ENCODE results near the gene LRPPRC. TPM values are rescaled to one million over a fixed set of nuclear protein-coding genes. Genes with fewer than 3 reads are reported as not detected.

The LRPPRC gene
- polyA plus RNA-seq, 1 experiment: 86.9 TPM

DNA sequence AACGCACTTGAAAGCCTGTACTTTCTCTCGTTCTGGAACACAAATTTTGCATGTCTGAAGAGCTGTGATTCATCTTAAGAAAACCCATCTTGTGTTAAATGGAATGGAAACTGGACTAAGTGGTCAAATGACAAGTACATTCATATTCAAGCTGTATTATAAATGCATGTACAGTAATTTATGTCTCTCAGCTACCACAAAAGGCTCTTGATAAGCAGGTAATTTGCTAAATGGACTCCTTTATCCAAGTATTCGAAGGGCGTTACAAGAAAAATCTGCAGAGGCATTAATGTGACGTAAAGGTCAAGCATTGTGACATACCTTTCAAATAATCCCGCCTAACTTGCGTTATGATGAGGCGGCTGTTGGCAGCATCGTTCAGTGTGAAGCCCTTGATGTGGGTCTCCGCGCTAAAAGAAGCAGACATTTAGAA, 90.4 kb downstream of the LRPPRC start:
- TF ChIP-seq, protein P1, sequence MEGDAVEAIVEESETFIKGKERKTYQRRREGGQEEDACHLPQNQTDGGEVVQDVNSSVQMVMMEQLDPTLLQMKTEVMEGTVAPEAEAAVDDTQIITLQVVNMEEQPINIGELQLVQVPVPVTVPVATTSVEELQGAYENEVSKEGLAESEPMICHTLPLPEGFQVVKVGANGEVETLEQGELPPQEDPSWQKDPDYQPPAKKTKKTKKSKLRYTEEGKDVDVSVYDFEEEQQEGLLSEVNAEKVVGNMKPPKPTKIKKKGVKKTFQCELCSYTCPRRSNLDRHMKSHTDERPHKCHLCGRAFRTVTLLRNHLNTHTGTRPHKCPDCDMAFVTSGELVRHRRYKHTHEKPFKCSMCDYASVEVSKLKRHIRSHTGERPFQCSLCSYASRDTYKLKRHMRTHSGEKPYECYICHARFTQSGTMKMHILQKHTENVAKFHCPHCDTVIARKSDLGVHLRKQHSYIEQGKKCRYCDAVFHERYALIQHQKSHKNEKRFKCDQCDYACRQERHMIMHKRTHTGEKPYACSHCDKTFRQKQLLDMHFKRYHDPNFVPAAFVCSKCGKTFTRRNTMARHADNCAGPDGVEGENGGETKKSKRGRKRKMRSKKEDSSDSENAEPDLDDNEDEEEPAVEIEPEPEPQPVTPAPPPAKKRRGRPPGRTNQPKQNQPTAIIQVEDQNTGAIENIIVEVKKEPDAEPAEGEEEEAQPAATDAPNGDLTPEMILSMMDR (IDR thresholded peaks at IDR 0.05; ENCODE audit: low read depth, low read length): no peak
- no peaks in the 10 kb centered on the region for H3K27me3 ChIP-seq (ENCODE audit: control insufficient read depth, insufficient read depth, low read length)
- no peak overlapping the region for H3K27ac ChIP-seq (ENCODE audit: low read depth, low read length)
- no peak overlapping the region for H3K4me3 ChIP-seq (ENCODE audit: low read depth, low read length)
- no peaks in the 10 kb centered on the region for H3K9me3 ChIP-seq (ENCODE audit: control insufficient read depth, insufficient read depth, low read length)
- CTCF ChIA-PET: interaction anchor here (1.4 kb wide), 1 partner anchor 22 kb away, joined by 6 read pairs; no protein-coding TSS in a partner anchor
- DNase-seq (ENCODE audit: low read depth, low spot score): no peak
- POLR2A ChIA-PET: no interaction called here

DNA sequence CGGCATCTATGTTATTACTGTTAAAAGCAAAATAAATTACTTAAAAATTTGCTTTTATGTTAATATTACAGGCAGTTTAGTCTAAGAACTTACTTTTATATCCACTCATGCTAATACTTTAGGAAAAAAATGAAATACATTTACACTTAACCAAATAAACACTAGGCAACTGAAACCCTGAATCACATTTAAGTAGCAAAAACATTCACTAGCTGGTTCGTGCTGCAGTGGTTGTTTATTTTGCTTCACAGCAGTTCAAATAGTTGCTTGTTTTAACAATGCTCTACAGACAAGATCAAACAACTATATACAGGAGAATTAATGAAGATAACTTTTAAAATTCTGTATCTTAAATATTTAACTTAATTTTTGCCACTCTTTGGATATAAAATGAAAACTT, 96.2 kb downstream of the LRPPRC start:
- H3K27me3 ChIP-seq (ENCODE audit: control insufficient read depth, insufficient read depth, low read length): no peaks in the 10 kb centered on the region
- ChIA-PET CTCF (no interaction called here), POLR2A (no interaction called here)
- H3K9me3 ChIP-seq (ENCODE audit: control insufficient read depth, insufficient read depth, low read length): no peaks in the 10 kb centered on the region
- H3K4me3 ChIP-seq (ENCODE audit: low read depth, low read length): no peak overlapping the region
- no peak overlapping the region for H3K27ac ChIP-seq (ENCODE audit: low read depth, low read length)
- no peak for DNase-seq (ENCODE audit: low read depth, low spot score)
- TF ChIP-seq, protein P1 (IDR thresholded peaks at IDR 0.05; ENCODE audit: low read depth, low read length): no peak

DNA sequence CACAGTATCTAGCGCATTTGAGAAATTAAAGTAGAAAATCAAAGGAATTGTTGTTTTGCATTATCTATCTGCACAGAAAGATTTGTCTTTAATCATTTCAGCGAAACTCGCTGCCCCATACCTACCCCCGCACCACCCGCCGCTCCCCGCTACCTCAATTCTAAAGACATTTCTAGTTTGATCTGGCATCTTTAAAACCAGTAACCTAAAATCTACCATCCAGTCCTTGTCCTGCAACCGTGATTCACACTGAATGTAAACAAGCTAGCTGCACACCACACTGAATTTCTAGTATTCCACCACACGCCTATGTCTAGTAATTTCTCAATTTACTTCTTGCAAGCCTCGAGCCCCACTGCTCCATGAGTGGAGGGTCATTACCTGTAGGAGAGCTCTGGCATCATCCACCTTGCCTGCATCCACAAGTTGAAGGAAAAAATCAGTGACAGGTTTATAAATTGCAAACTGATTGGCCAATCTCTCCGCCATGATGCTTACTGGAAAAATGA, 96.9 kb downstream of the LRPPRC start:
- H3K27ac ChIP-seq (ENCODE audit: low read depth, low read length): no peak overlapping the region
- ChIA-PET POLR2A (no interaction called here), CTCF (interaction anchor here (1.5 kb wide), 1 partner anchor 21 kb away, joined by 5 read pairs; no protein-coding TSS in a partner anchor)
- no peaks in the 10 kb centered on the region for H3K9me3 ChIP-seq (ENCODE audit: control insufficient read depth, insufficient read depth, low read length)
- H3K4me3 ChIP-seq (ENCODE audit: low read depth, low read length): no peak overlapping the region
- TF ChIP-seq, protein P1 (IDR thresholded peaks at IDR 0.05; ENCODE audit: low read depth, low read length): no peak
- DNase-seq (ENCODE audit: low read depth, low spot score): no peak
- no peaks in the 10 kb centered on the region for H3K27me3 ChIP-seq (ENCODE audit: control insufficient read depth, insufficient read depth, low read length)

- Histone ChIP-seq H3K27ac (ENCODE audit: low read depth, low read length) (no peak overlapping the region), H3K27me3 (ENCODE audit: control insufficient read depth, insufficient read depth, low read length) (no peaks in the 10 kb centered on the region), H3K4me3 (ENCODE audit: low read depth, low read length) (no peak overlapping the region), H3K9me3 (ENCODE audit: control insufficient read depth, insufficient read depth, low read length) (no peaks in the 10 kb centered on the region)
- ChIA-PET POLR2A (no interaction called here), CTCF (interaction anchor here (1.5 kb wide), 1 partner anchor 20 kb away, joined by 5 read pairs; no protein-coding TSS in a partner anchor)
- TF ChIP-seq, protein P1 (IDR thresholded peaks at IDR 0.05; ENCODE audit: low read depth, low read length): peak; percentile 28; the same call in 1 of the 2 replicates
- DNase-seq (ENCODE audit: low read depth, low spot score): no peak
Observed at GRCh38 chr2:43898134-43898837, 97.5 kb downstream of the LRPPRC start.

DNA sequence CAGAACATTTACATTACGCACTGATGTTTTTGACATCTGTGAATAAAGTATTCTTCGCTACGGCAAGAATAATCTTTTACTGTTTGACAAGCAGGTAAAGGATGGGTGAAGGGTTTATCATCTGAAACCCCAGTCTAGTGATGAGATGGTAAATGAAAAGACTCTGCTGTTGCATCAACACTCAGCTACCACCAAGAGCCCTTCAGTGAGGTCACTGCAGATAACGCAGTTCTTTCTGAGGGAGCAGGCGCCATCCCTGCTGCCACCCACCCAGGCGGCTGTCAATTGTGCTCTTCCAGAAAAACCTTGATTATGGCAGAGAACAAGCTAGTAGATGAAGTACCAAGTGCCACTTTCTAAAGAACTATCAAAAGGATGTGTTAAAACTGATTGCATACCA, 98.3 kb downstream of the LRPPRC start:
- Histone ChIP-seq H3K4me3 (ENCODE audit: low read depth, low read length) (no peak overlapping the region), H3K27ac (ENCODE audit: low read depth, low read length) (no peak overlapping the region), H3K27me3 (ENCODE audit: control insufficient read depth, insufficient read depth, low read length) (no peaks in the 10 kb centered on the region), H3K9me3 (ENCODE audit: control insufficient read depth, insufficient read depth, low read length) (no peaks in the 10 kb centered on the region)
- TF ChIP-seq, protein P1 (IDR thresholded peaks at IDR 0.05; ENCODE audit: low read depth, low read length): no peak
- no peak for DNase-seq (ENCODE audit: low read depth, low spot score)
- POLR2A ChIA-PET: no interaction called here
- CTCF ChIA-PET: interaction anchor here (1.5 kb wide), 1 partner anchor 20 kb away, joined by 5 read pairs; no protein-coding TSS in a partner anchor
